ENCODE data around the gene DPM3.
A peak's percentile ranks its signal among the peaks of the same experiment; 100 is the strongest.
"Not testable (repeated sequence)": the region's sequence is repeated elsewhere in the genome, so short reads cannot be mapped to it uniquely, and the experiment has no call there.

DPM3 gene

DNA sequence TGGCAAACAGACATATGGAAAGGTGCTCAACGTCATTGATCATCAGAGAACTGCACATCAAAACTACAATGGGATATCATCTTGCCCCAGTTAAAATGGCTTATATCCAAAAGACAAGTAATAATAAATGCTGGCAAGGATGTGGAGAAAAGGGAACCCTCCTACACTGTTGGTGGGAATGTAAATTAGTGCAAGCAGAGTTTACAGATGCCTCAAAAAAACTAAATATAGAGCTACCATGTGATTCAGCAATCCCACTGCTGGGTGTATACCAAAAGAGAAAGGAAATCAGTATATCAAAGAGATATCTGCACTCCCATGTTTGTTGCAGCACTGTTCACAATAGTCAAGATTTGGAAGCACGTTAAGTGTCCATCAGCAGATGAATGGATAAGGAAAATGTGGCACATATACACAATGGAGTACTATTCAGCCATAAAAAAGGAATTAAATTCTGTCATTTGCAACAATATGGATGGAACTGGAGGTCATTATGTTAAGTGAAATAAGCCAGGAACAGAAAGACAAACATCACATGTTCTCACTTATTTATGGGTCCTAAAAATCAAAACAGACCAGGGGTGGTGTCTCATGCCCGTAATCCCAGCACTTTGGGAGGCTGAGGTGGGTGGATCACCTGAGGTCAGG, 15.8 kb upstream of the DPM3 start:
- not testable (repeated sequence) for DNase-seq

GRCh38 chr1:155145491-155145890, 5.2 kb upstream of the DPM3 start:
- no peak for DNase-seq

DNA sequence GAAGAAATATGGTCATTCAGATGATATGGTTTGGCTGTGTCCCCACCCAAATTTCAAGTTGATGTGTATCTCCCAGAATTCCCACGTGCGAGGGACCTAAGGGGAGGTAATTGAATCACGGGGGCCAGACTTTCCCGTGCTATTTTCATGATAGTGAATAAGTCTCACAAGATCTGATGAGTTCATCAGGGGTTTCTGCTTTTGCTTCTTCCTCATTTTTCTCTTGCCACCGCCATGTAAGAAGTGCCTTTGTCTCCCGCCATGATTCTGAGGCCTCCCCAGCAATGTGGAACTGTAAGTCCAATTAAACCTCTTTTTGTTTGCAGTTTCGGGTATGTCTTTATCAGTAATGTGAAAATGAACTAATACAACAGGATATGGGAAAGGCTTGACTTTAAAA, 1.4 kb upstream of the DPM3 start:
- DNase-seq, result no peak

GRCh38 chr1:155140630-155140953, 261 bp upstream of the DPM3 start:
- no peak for DNase-seq

DNA sequence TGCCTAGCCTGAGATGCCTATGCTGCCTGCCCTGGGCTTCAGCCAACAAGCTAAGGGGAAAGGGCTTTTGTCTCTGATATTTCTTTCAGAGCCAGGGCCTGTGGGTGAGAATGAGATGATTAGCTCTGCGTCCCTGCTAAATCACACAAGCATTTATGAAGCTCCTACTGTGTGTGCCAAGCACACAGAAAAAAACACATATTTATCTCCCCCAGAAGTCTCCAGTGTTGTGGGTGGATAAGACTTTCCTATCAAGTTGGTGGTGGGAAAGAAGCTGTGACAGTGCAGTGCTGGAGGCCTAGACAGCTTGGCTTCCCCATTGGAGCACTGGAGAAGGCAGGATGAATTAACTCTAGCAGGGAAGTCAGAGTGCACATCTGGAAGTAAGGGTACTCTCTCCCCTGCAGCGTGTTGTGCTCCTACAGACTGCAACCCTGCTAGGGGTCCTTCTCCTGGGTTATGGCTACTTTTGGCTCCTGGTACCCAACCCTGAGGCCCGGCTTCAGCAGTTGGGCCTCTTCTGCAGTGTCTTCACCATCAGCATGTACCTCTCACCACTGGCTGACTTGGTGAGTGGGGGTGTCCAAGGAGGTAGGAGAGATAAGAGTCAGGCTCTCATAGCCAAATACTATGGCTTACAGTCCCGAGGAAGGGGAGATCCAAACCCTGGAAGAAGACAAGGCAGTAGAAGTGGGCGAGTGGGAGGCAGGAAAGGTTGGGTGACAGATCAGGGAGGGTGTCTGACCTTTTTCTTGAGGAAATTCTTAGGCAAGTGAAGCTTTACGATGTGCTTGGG, 3.0 kb downstream of the DPM3 start:
- no peak for DNase-seq

DNA sequence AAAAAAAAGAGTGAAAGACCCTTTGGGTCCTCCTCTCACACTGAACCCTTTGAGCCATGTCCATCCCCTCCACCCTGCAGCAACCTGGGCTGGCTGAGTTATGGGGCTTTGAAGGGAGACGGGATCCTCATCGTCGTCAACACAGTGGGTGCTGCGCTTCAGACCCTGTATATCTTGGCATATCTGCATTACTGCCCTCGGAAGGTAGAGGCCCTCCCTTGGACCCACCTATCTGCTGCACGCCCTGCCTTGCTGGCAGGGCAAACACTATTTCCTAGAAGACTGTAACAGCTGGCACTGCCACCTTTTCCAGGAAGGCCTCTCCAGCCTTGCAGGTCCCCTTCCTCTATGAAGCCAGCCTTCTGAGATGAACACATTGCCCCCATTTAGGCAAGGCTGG, 3.6 kb downstream of the DPM3 start:
- peak; percentile 40 for DNase-seq

DNA sequence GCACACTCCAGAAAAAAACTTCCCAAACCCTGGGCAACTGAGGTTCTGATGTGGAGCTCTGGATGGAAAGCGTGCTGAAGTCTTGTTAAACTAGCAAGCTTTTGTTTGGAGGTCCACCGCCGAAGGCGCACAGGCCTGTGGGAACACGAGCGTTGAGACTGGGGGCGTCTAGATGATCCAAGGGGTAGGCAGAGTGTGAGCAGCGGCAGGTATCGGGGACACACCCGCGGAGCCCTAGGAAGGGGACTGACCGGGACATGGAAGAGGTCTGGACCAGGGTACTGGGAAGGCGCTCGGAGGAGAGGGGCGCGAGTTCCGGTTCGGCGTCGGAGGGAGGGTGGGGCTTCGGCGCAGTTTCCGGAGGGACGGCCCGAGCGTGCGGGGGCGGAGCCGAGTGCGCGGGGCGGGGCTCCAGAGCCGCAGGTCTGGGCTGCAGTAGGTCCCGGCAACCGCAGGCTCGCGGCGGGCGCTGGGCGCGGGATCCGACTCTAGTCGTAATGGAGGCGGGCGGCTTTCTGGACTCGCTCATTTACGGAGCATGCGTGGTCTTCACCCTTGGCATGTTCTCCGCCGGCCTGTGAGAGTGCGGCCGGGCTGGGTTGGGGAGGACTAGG, 4.8 kb downstream of the DPM3 start, which contains the start of gene SLC50A1:
SLC50A1 (plus strand) TSS at position 438 of the 614 bp plus-strand sequence; CDS start at position 498, 60 bp downstream.
- DNase-seq, result peak; percentile 92

- peak; percentile 55 for DNase-seq
These were observed 5.4 kb downstream of the DPM3 start for GRCh38 chr1:155134880-155135414.

- no peak for DNase-seq
These were observed 6.0 kb downstream of the DPM3 start for GRCh38 chr1:155134322-155134721.

DNA sequence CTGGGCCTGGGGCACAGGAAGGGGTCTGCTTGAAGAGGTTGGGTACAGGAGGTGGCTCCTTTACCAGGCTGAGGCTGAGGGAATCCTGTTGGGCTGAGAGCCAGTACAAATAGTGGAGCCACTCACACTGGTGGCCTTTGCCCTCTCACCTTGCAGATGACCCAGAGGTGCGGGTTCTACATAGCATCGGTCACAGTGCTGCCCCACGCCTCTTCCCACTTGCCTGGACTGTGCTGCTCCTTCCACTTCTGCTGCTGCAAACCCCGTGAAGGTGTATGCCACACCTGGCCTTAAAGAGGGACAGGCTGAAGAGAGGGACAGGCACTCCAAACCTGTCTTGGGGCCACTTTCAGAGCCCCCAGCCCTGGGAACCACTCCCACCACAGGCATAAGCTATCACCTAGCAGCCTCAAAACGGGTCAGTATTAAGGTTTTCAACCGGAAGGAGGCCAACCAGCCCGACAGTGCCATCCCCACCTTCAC, 6.5 kb downstream of the DPM3 start:
- no peak for DNase-seq

DNA sequence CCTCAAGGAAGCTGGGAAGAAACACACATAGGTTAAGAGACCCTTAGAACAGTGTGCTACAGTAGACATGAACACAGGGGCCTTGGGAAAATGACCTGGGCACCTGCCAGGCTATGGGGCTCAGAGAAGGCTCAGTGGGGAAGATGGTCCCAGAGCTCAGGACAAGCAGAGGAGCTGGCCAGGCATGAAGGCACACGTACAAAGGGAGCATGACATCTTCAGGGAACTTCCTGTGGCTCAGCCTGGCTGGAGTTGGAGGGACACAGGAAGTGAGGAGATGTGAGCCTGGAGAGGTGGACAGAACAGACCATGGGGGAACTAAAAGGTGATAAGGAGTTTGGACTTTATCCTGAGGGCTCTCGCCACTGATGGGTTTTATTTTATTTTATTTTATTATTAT, 8.5 kb downstream of the DPM3 start:
- no peak for DNase-seq

- DNase-seq, result no peak
These were observed 9.0 kb downstream of the DPM3 start for GRCh38 chr1:155131285-155131684.

GRCh38 chr1:155130272-155131006, 9.9 kb downstream of the DPM3 start:
- DNase-seq, result no peak

- no peak for DNase-seq
These were observed 11.4 kb downstream of the DPM3 start for GRCh38 chr1:155128755-155129473.

- DNase-seq, result no peak
These were observed 12.2 kb downstream of the DPM3 start for GRCh38 chr1:155127967-155128754.

- peak; percentile 63 for DNase-seq
These were observed 13.0 kb downstream of the DPM3 start, which contains the start of gene EFNA1 for GRCh38 chr1:155127105-155127966. Gene EFNA1 (plus strand): TSS chr1:155127876. CDS start chr1:155127978, 102 bp downstream.

DNA sequence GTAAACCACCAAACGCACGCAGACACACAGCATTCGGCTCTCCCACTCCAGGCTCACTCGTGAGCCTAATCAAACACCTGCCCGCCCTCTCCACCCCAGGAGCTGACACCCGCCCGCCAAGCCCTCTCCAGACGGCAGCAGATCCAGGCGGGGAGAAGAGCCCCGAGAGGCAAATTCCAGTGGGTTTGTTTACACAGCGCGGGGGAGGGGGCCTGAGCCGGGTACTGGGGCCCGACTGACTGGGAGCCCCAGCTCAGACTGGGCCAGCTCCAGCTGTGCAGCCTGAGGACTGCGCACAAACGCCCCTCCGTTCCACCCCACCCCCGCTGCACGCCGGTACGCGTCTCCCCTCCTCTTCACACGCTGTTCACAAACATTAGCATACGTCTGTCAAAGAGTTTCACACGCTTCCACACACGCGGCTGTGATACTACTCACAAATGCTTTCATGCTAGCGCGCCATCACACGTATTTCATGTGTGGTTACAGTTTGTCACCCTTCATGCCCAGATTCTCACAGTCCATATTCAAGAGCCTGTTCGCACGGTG, 13.7 kb downstream of the DPM3 start:
- DNase-seq, result peak; percentile 36

GRCh38 chr1:155125946-155126555, 14.3 kb downstream of the DPM3 start:
- DNase-seq, result no peak

- no peak for DNase-seq
These were observed 14.8 kb downstream of the DPM3 start for GRCh38 chr1:155125511-155125945.

Measured in activated T-cell treated with anti-CD3 and anti-CD28 coated beads, Interleukin-2, amount 50 U/mL, for 1 hour (primary cell).